GM18505 (cell line): ENCODE data around the gene HELQ.

Experiments
- ATAC-seq: cut with Tn5 transposase; IDR thresholded peaks from one replicate; pipeline ENCODE4 v1.9.1; 2021; ENCODE audit not compliant: unreplicated experiment
- POLR2A ChIP-seq: IDR thresholded peaks from 4 replicates; pipeline ENCODE4 v1.6.1; 2011; ENCODE audit warnings: borderline replicate concordance; ENCODE audit not compliant: insufficient read depth, insufficient read length; ENCODE audit errors: extremely low read depth

The HELQ gene

DNA sequence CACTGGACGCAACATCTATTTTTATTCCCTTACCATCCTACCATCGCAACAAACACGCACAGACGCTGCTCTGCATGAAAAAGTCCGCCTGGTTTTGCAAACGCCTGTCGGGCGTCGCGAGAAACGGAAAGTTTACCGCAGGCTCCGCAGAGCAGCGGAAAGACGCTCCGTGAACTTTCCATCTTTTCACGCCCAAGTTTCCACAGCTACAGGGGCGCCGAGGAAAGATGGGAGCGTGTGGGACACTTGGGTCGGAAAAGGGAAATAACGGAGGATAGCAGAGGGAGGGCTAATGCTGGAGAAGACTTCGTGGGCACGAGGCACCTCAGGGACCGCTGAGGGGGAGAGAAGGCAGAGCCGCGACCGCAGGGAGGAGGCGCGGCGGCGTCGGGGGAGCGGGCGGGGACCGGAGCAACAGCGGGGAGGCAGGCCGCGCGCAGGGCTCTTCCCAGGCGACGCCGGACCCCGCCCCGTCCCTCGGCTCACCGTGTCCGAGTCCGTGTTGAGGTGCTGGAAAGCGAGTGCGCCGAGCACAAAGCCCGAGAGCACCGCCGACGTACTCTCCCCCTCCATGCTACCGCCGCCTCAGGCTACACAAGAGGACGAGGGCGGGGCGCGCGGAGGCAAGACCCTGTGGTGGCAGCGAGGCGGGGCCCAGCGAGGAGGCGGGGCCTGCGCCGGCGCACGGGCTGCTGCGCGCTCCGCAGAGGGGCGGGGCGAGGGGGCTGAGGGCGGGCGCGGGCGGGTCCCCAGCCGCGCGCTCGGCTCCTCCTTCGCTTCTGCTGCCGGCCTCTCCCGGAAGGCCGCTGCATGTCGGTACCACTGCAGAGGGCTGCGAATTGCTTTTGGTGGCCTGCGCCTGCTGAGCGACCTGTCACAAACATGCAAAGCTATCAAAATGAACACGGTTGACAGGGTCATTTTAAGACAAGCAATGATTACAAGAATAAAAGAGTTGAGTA lies 29.2 kb upstream of the HELQ start, which contains the start of gene ABRAXAS1:
ABRAXAS1 (minus strand) TSS at position 601 of the 962 bp plus-strand sequence; CDS start at position 573, 28 bp downstream.
- peak; percentile 97 for ATAC-seq
- TF ChIP-seq POLR2A, result peak; percentile 95

DNA sequence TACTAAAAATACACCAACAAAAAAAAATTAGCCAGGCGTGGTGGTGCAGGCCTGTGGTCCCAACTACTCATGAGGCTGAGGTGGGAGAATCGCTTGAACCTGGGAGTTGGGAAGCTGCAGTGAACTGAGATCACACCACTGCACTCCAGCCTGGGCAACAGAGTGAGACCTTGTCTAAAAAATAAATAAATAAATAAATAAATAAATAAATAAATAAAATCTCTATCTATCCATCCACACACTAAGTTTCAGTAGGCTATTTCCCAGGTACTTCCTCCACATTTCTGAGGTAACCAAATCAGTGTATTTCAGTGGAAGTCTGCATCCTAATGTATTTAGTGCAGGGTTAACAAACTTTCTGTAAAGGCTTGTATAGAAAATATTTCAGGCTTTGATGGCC lies 18.3 kb upstream of the HELQ start:
- TF ChIP-seq POLR2A, result no peak
- no peak for ATAC-seq

DNA sequence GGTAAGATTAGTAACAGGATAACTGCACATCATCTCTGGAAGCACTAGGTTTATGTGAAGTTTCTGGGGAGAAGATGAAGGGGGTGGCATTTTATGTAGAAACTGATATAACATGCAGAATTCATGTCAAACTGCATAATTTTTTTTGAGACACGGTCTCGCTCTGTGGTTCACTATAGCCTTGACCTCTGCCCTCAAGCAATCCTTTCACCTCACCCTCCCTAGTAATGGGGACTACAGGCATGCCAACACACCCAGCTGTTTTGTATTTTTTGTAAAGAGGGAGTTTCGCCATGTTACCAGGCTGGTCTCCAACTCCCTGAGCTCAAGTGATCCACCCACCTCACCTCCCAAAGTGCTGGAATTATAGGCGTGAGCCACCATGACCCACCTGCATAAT lies 17.8 kb upstream of the HELQ start:
- ATAC-seq, result no peak
- TF ChIP-seq POLR2A, result no peak

DNA sequence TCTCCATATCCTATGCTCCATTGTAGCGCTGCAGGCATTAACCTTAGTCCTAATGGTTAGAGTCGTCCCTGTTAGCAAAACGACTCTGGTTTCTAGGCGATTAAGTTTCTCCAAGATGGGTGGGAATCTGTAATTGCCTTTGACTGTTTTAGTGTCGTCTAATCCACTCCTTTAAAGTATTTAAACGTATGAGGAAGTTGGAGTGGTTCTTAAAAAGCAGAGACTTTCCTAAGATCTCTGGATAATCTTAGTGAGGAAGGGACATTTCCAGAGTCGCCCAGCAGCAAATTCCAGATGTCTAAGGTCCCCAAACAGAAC lies 520 bp upstream of the HELQ start:
- ATAC-seq, result no peak
- TF ChIP-seq POLR2A, result no peak

DNA sequence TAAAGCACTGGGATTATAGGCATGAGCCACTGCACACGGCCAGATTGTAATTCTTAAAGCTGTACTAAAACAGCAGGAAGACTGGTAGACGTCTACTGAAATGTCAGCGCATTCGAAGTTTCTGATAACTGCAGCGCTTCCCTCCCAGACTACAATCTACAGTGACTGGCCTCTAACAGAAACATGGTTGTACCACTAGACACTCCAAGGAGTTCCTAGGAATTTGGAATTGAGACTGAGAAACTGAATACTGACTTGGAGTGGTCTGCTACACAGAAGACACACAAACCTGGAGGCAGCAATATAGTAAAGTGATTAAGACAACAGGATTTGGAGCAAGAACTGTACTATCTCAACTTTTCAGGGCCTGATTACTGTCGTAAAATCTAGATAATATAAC lies 937 bp downstream of the HELQ start:
- no peak for TF ChIP-seq POLR2A
- ATAC-seq, result no peak

DNA sequence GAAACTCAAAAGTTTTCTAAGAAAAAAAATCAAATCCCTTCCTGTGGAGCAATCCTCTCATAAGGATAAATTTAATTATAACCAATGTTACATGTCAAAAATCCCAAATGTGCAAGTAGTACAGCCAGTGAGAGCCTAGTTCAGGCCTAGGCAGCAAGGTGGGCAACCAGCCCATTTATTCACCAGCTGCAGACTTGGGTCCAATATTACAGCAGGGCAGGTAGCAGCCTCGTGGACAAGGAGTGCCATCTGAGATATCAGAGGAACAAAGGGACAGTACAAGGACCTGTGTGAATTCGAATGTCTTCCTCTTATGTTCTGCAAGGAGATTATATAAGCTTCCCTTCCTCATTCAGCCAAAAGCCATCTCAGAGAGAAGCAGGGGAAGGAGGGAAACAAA lies 6.6 kb downstream of the HELQ start:
- no peak for TF ChIP-seq POLR2A

DNA sequence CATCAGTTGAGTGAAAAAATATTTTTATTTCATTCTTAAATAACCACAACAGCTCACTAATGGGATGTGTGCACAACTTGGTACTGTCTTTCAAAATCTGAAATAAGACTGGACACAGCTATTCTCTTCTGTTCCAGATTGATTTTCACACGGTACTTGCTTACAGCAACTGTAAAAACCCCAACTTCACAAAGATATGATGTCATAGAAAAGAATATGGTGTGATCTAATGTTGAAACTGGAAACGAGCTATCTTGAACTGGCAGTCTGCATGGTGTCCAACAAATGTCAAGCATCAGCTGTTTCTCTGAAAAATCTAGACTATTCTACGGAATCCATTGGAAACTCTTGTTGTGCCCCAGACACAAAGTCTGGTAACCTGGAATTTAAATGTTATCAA lies 14.7 kb downstream of the HELQ start:
- no peak for ATAC-seq
- no peak for TF ChIP-seq POLR2A

More for the DNA sequence above, 6.6 kb downstream of the HELQ start:
- ATAC-seq, result no peak

DNA sequence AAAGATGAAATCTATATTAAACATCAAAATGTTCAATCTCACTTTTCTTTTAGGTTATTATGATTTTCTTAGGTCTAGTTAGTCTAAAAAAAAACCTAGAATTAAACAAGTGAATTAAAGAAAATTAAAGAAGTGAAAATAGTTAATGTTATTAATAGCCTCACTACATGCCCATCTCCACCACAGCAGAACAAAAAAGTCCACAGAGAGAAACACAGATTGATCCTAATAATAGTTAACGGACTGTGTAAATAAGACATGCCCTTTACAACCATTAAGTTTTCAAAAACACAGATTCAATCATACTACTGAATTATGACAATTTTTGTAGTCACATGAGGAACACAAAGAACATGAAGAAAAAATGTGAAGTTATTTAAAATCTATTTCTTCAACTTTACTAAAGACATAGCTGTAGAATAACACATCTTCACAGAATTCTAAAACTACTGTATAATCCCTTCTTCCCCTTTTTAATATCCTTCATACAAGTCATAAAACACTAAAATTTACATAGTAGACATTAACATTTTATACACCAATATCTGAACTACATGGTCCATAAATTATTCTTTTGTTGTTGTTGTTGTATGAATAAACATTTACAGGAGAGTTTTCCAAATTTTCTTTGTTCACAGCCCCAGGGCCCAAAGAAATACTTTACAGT lies 15.3 kb downstream of the HELQ start:
- no peak for ATAC-seq
- TF ChIP-seq POLR2A, result no peak

DNA sequence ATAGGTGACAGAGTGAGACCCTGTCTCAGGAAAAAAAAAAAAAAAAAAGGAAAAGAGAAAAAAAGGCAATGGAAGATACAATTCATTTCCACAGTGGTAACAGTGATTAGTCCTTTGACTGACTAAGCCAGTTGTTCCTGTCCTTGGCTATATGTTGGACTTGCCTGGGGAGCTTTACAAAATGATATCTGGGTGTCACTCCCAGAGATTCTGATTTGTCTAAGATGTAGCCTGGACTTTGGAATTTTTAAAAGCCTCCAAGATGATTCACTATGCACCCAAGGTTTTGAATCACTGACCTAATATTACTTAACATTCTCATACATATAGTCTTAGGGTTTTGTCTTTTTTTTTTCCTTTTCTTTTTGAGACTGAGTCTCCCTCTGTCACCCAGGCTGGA lies 16.9 kb downstream of the HELQ start:
- no peak for ATAC-seq
- no peak for TF ChIP-seq POLR2A

DNA sequence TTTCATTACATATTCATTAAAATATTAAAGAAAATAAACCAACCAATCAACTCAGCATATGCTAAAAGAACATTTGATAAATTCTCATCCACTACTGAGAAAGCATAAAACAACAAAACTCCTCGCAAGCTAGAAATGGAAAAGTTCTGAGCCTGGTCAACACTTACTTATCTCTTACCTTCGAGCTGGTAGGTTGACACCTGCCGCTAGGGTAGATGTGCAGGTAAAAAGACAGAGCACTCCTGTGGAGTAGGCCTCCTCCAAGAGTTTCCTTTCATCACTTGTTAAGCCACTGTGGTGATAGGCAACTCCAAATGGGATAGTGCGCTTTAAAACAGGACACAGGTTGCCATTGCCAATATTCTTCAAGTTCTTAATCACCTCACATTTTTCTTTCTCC lies 18.9 kb downstream of the HELQ start:
- no peak for ATAC-seq
- TF ChIP-seq POLR2A, result no peak

DNA sequence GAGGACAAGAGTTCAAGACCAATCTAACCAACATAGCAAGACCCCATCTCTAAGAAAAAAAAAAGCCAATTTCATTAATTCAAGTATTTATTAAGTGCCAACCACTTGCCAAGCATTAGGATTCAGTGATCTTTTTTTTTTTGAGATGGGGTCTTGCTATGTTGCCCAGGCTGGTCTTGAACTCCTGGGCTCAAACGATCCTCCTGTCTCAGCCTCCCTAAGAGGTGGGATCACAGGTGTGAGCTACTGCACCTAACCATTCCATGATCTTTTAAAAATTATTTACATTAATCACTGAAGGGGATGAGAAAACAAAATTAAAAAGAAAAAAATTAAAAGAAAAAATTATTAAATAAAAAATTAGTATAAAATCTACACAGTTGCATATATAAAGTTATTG lies 24.4 kb downstream of the HELQ start:
- ATAC-seq, result no peak
- no peak for TF ChIP-seq POLR2A

DNA sequence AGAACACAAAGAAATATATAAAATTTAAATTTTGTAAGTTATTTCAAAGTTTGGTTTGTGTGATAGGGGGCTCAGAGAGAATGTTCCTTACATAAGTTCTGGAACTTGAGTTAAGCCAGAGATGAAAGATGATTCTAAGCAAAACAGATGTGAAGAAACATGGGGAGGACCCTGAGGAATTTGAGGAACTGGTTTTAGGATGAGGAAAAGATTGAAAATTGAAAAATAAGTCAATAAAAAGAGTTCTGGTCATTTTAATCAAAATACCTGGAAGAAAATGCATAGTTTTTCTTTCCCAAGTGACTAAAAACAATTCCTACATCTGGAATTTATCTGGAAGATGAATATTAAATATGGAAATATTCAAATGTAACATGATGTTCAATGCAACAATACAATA lies 37.4 kb downstream of the HELQ start:
- ATAC-seq, result no peak
- TF ChIP-seq POLR2A, result no peak

DNA sequence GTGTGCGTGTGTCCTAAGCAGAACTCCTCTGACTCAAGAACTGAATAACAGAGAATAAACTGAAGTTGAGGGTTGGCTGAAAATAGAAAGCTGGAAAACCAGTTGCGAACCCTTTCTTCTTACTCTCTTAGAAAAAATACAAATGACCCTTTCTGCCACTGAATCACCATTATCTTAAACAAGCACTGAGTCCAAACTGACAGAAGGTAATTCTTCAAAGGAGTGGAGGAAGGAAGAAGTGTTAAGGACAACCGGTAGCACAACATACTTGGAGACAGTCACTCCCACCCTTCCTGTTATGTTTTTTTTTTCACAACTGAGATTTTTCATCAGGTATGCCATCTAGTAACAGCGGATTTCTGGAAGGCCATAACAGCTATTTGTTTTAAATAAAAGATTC lies 38.1 kb downstream of the HELQ start:
- no peak for ATAC-seq
- TF ChIP-seq POLR2A, result no peak

DNA sequence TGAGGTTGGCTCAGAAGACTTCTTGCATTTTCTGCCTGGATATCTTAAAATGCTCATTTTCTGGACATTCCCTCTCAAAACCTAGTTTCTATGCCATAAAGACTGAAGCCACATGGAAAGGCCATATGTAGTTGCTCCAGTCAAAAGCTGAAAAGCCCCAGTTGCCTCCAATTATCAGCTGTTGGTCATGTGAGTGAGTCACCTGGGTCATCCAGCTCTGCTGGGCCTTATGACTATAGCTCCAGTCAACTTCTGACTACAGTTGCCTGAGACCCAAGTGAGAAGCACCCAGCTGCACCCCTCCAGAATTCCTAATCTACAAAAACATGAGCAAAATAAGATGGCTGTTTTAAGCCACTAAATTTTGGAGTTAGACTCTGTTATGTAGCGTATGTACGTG lies 41.9 kb downstream of the HELQ start:
- no peak for ATAC-seq
- TF ChIP-seq POLR2A, result no peak

DNA sequence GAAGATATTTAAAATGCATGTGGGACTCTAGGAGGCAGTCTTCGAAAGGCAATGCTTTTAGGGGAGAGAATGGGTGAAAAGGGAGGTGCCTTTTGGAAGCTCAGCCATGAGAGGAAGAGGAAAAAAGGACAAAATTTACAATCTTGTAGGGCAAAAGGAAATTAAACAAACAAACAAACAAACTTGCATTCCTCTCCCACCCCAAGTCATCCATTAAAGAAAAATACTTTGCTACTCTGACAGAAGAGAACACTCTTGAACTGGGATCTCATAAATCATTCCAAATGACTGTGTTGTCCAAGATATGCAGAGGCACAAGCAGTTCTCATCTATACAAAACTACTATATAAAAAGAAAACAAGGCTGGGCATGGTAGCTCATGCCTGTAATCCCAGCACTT lies 46.7 kb downstream of the HELQ start:
- no peak for TF ChIP-seq POLR2A
- ATAC-seq, result no peak
